ENCODE data around the gene SLAMF9.

The SLAMF9 gene

GRCh38 chr1:159945483-159946241 lies 8.4 kb downstream of the SLAMF9 start, which contains the start of gene IGSF9:
IGSF9 (minus strand) TSS chr1:159945613; CDS start chr1:159943454, 2,159 bp downstream.
- peak; percentile 86 for DNase-seq (ENCODE audit: low spot score)

GRCh38 chr1:159944623-159945455 lies 9.2 kb downstream of the SLAMF9 start:
- no peak for DNase-seq (ENCODE audit: low spot score)

GRCh38 chr1:159943908-159944622 lies 10.0 kb downstream of the SLAMF9 start:
- no peak for DNase-seq (ENCODE audit: low spot score)

GRCh38 chr1:159943278-159943640 lies 10.8 kb downstream of the SLAMF9 start:
- no peak for DNase-seq (ENCODE audit: low spot score)

- no peak for DNase-seq (ENCODE audit: low spot score)
Observed at GRCh38 chr1:159942632-159943277, 11.3 kb downstream of the SLAMF9 start.

GRCh38 chr1:159941591-159942560 lies 12.2 kb downstream of the SLAMF9 start:
- DNase-seq (ENCODE audit: low spot score) = no peak

- DNase-seq (ENCODE audit: low spot score) = no peak
Observed at GRCh38 chr1:159941141-159941540, 12.9 kb downstream of the SLAMF9 start.

- no peak for DNase-seq (ENCODE audit: low spot score)
Observed at GRCh38 chr1:159940006-159940620, 13.9 kb downstream of the SLAMF9 start.

- DNase-seq (ENCODE audit: low spot score) = no peak
Observed at GRCh38 chr1:159939678-159940002, 14.4 kb downstream of the SLAMF9 start.

GRCh38 chr1:159938905-159939677 lies 14.9 kb downstream of the SLAMF9 start:
- no peak for DNase-seq (ENCODE audit: low spot score)

GRCh38 chr1:159938211-159938852 lies 15.7 kb downstream of the SLAMF9 start:
- no peak for DNase-seq (ENCODE audit: low spot score)

GRCh38 chr1:159937054-159937750 lies 16.8 kb downstream of the SLAMF9 start:
- no peak for DNase-seq (ENCODE audit: low spot score)

GRCh38 chr1:159936273-159936904 lies 17.6 kb downstream of the SLAMF9 start:
- no peak for DNase-seq (ENCODE audit: low spot score)

GRCh38 chr1:159935719-159936272 lies 18.2 kb downstream of the SLAMF9 start:
- no peak for DNase-seq (ENCODE audit: low spot score)

- no peak for DNase-seq (ENCODE audit: low spot score)
Observed at GRCh38 chr1:159935305-159935704, 18.7 kb downstream of the SLAMF9 start.

- DNase-seq (ENCODE audit: low spot score) = no peak
Observed at GRCh38 chr1:159934136-159935039, 19.6 kb downstream of the SLAMF9 start.

GRCh38 chr1:159933347-159933746 lies 20.7 kb downstream of the SLAMF9 start:
- DNase-seq (ENCODE audit: low spot score) = no peak
